Endothelial cell of umbilical vein (primary cell): ENCODE data around the gene LRRC7.
"Not testable (repeated sequence)": the region's sequence is repeated elsewhere in the genome, so short reads cannot be mapped to it uniquely, and the experiment has no call there.

Source experiments
- EZH2 ChIP-seq: IDR thresholded peaks from 2 replicates; pipeline ENCODE4 v1.6.1; 2012; ENCODE audit warnings: borderline replicate concordance, low read depth, mild to moderate bottlenecking, moderate library complexity, low read length, inconsistent platforms; ENCODE audit not compliant: severe bottlenecking
- FOS ChIP-seq: IDR thresholded peaks from 2 replicates; pipeline ENCODE4 v1.6.1; 2011; ENCODE audit warnings: mild to moderate bottlenecking, low read length, moderate library complexity, borderline replicate concordance; ENCODE audit not compliant: insufficient read depth
- GATA2 ChIP-seq: IDR thresholded peaks from 2 replicates; pipeline ENCODE4 v1.7.0; 2011; ENCODE audit warnings: low read depth, mild to moderate bottlenecking, moderate library complexity, mixed read lengths, low read length; ENCODE audit not compliant: insufficient read length, insufficient read depth
- JUN ChIP-seq: IDR thresholded peaks from 2 replicates; pipeline ENCODE4 v1.6.1; 2011; ENCODE audit warnings: borderline replicate concordance, low read depth; ENCODE audit not compliant: insufficient read length, insufficient read depth
- MYC ChIP-seq: IDR thresholded peaks from one replicate; pipeline ENCODE4 v1.6.1; 2011; ENCODE audit warnings: mild to moderate bottlenecking, low read depth, low read length
- POLR2A ChIP-seq: IDR thresholded peaks from 2 replicates; pipeline ENCODE4 v1.6.1; 2012; ENCODE audit warnings: low read depth, mild to moderate bottlenecking, control low read depth, low read length
- POLR2AphosphoS5 ChIP-seq: IDR thresholded peaks from 2 replicates; pipeline ENCODE4 v1.6.1; 2012; ENCODE audit warnings: low read depth, mild to moderate bottlenecking, control low read depth, low read length, moderate library complexity; ENCODE audit not compliant: insufficient read depth
- TF ChIP-seq, protein P1 (sequence below), 2 donors: IDR thresholded peaks; 1 replicate in 1 of 2; 2 replicates in 1 of 2; pipeline ENCODE4 v1.5.1; 2011; ENCODE audit warnings: low read length in 2 of 2, mild to moderate bottlenecking in 2 of 2, moderate library complexity in 2 of 2, control low read depth in 1 of 2, inconsistent platforms in 1 of 2, low read depth in 1 of 2; ENCODE audit not compliant: insufficient read depth in 1 of 2; ENCODE audit errors: extremely low read depth in 1 of 2
- TF ChIP-seq, protein P2 (sequence below): IDR thresholded peaks from 2 replicates; pipeline ENCODE4 v1.6.1; 2011; ENCODE audit not compliant: insufficient read depth, insufficient read length

DNA sequence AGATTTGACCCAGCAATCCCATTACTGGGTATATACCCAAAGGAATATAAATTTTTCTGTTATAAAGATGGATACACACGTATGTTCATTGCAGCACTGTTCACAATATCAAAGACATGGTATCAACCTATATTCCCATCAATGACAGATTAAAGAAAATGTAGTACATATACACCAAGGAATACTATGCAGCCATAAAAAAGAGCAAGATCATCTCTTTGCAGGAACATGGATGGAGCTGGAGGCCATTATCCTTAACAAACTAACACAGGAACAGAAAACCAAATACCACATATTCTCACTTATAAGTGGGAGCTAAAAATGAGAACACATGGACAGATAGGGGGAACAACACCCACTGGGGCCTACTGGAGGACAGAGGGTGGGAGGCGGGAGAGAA is 394.7 kb downstream of the LRRC7 start:
- TF ChIP-seq, protein P1, sequence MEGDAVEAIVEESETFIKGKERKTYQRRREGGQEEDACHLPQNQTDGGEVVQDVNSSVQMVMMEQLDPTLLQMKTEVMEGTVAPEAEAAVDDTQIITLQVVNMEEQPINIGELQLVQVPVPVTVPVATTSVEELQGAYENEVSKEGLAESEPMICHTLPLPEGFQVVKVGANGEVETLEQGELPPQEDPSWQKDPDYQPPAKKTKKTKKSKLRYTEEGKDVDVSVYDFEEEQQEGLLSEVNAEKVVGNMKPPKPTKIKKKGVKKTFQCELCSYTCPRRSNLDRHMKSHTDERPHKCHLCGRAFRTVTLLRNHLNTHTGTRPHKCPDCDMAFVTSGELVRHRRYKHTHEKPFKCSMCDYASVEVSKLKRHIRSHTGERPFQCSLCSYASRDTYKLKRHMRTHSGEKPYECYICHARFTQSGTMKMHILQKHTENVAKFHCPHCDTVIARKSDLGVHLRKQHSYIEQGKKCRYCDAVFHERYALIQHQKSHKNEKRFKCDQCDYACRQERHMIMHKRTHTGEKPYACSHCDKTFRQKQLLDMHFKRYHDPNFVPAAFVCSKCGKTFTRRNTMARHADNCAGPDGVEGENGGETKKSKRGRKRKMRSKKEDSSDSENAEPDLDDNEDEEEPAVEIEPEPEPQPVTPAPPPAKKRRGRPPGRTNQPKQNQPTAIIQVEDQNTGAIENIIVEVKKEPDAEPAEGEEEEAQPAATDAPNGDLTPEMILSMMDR (IDR thresholded peaks at IDR 0.05; ENCODE audit: extremely low read depth in 1 of 2, insufficient read depth in 1 of 2, low read depth in 1 of 2, low read length in 2 of 2) = not testable (repeated sequence)
- TF ChIP-seq POLR2AphosphoS5, GATA2, POLR2A, FOS, EZH2, MYC, JUN: not testable (repeated sequence)
- TF ChIP-seq, protein P2, sequence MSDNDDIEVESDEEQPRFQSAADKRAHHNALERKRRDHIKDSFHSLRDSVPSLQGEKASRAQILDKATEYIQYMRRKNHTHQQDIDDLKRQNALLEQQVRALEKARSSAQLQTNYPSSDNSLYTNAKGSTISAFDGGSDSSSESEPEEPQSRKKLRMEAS = not testable (repeated sequence)
